HepG2 (cell line): Measurements from ENCODE around the gene SEC16A. TPM values are rescaled to one million over a fixed set of nuclear protein-coding genes. Genes with fewer than 3 reads are reported as not detected.

Experiments
- AGO1 ChIP-seq: fragments of 200-400 bp; formaldehyde crosslinking; IDR thresholded peaks from 2 replicates; pipeline ENCODE4 v1.6.1; 2017; ENCODE audit warnings: mild to moderate bottlenecking, low read depth, low read length, moderate library complexity; ENCODE audit not compliant: poor library complexity, severe bottlenecking
- DNMT1 ChIP-seq: sonication (generic); formaldehyde crosslinking; IDR thresholded peaks from 2 replicates; pipeline ENCODE4 v1.5.1; 2020; ENCODE audit warnings: mild to moderate bottlenecking, missing genetic modification reagents
- ERF ChIP-seq: IDR thresholded peaks from 2 replicates; pipeline ENCODE4 v1.6.1; 2018; ENCODE audit warnings: missing biosample characterization, missing genetic modification reagents
- GATAD1 ChIP-seq: IDR thresholded peaks from 2 replicates; pipeline ENCODE4 v1.6.1; 2016; ENCODE audit warnings: missing genetic modification reagents, missing compliant biosample characterization
- HOXA9 ChIP-seq: sonication (generic); formaldehyde crosslinking; IDR thresholded peaks from 2 replicates; pipeline ENCODE4 v1.8.1; 2022; ENCODE audit warnings: missing genetic modification reagents, mild to moderate bottlenecking, moderate library complexity, borderline replicate concordance
- NKX3-1 ChIP-seq: sonication (generic); formaldehyde crosslinking; IDR thresholded peaks from 2 replicates; pipeline ENCODE4 v1.5.0; 2020; ENCODE audit warnings: missing genetic modification reagents
- RBAK ChIP-seq: sonication (generic); formaldehyde crosslinking; IDR thresholded peaks from 2 replicates; pipeline ENCODE4 v1.5.1; 2020; ENCODE audit warnings: mild to moderate bottlenecking, missing genetic modification reagents
- RBM22 ChIP-seq: fragments of 200-400 bp; formaldehyde crosslinking; optimal IDR thresholded peaks from 2 replicates; pipeline ENCODE3; 2017; ENCODE audit warnings: mild to moderate bottlenecking, low read length, moderate library complexity
- SMAD1 ChIP-seq: sonication (generic); formaldehyde crosslinking; IDR thresholded peaks from 2 replicates; pipeline ENCODE4 v1.4.0; 2020; ENCODE audit warnings: missing genetic modification reagents, low read depth, mild to moderate bottlenecking, borderline replicate concordance
- SOX6 ChIP-seq, 2 experiments: fragments of 450-650 bp in 1 of 2; sonication (generic) in 1 of 2; formaldehyde crosslinking in 1 of 2; IDR thresholded peaks; 2 replicates each; pipeline versions ENCODE4 v1.4.0 to v1.6.1; 2017 to 2020; ENCODE audit warnings: antibody characterized with exemption in 1 of 2, mild to moderate bottlenecking in 1 of 2, missing genetic modification reagents in 1 of 2
- SP5 ChIP-seq: IDR thresholded peaks from 2 replicates; pipeline ENCODE4 v1.6.1; 2016; ENCODE audit warnings: low read depth, borderline replicate concordance
- TBL1XR1 ChIP-seq: fragments of 150-350 bp; IDR thresholded peaks from 2 replicates; pipeline ENCODE4 v1.6.1; 2014; ENCODE audit warnings: borderline replicate concordance, low read length; ENCODE audit not compliant: partially characterized antibody
- ZNF20 ChIP-seq: sonication (generic); formaldehyde crosslinking; IDR thresholded peaks from 2 replicates; pipeline ENCODE4 v1.4.0; 2020; ENCODE audit warnings: mild to moderate bottlenecking, moderate library complexity, missing genetic modification reagents
- ZNF432 ChIP-seq: sonication (generic); formaldehyde crosslinking; IDR thresholded peaks from 2 replicates; pipeline ENCODE4 v1.5.0; 2020; ENCODE audit warnings: missing genetic modification reagents, mild to moderate bottlenecking, borderline replicate concordance
- ZNF589 ChIP-seq: sonication (generic); formaldehyde crosslinking; conservative IDR thresholded peaks from 2 replicates; pipeline ENCODE4 v1.8.0; 2022; ENCODE audit warnings: mild to moderate bottlenecking, moderate library complexity, missing genetic modification reagents
- polyA plus RNA-seq, 8 experiments: library from polyadenylated mRNA; depleted of rRNA in 3 of 8; stranded (reverse) in 7 of 8; unstranded in 1 of 8; fragments of >200 nt; fragmentation: Illumina TruSeq in 4 of 8; extraction: Trizol in 4 of 8; gene quantifications; 2 replicates each; pipeline versions ENCODE4 v1.2.1 to v1.2.3, GENCODE V29; 2011 to 2016; ENCODE audit warnings: low read depth in 4 of 8, missing spikeins in 1 of 8, mixed read lengths in 1 of 8; ENCODE audit not compliant: insufficient read depth in 1 of 8
- total RNA-seq, 5 experiments: library from RNA; depleted of rRNA; stranded (reverse); fragments of >200 nt; fragmentation: Illumina TruSeq; extraction: Trizol; gene quantifications; 2 replicates each; pipeline ENCODE4 v1.2.3, GENCODE V29; 2016; ENCODE audit warnings: low read depth in 1 of 5
- TF ChIP-seq, protein P1 (sequence below): sonication (generic); formaldehyde crosslinking; IDR thresholded peaks from 2 replicates; pipeline ENCODE4 v1.4.0; 2020; ENCODE audit warnings: mild to moderate bottlenecking, missing genetic modification reagents
- TF ChIP-seq, protein P2 (sequence below): IDR thresholded peaks from 2 replicates; pipeline ENCODE4 v1.6.1; 2016; ENCODE audit warnings: missing genetic modification reagents, missing compliant biosample characterization
- TF ChIP-seq, protein P3 (sequence below): sonication (generic); formaldehyde crosslinking; IDR thresholded peaks from 2 replicates; pipeline ENCODE4 v1.5.0; 2020; ENCODE audit warnings: mild to moderate bottlenecking, missing genetic modification reagents, borderline replicate concordance

Gene SEC16A
- total and polyA plus RNA-seq, 2 of the 13 experiments (the other 11 are each of a cell fraction or from before 2014, with no cell fraction given), result 15.9 to 18.9 TPM

DNA sequence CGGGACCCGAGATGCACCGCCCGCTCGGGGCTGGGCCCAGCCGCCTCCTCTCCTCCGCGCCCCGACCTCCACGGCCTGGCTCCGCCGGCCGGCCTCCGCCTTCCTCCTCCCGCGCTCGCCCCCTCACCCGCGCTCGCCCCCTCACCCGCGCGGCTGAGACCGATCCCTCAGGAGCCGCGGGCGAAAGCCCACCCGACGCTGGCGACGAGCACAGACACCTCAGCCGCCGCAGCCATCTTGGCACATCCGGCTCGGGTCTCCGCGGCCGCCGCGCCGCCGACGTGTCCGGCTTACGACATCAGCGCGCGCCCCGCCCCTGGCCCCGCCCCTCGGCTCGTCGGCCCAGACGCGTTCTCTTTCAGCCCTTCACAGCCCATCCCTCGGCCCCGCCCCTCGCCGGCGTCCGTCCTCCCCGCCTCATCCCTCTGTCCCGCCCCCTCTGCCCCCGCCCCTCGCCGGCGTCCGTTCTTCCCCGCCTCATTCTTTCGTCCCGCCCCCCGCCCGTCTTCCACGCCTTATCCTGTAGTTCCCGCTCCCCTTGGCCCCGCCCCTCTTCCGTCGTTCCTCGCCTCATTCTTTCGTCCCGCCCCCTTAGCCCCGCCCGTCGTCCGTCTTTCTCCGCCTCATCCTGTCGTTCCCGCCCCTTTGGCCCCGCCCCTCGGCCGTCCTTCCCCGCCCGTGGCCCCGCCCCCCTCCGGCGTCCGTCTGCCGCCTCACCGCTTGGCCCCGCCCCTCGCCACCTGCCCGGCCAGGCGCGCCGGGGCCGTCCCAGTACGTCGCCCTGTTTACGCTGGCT is at the start of gene SEC16A (continued):
- TF ChIP-seq SMAD1 (CRISPR knock-in tag) (peak; percentile 42; the same call in 1 of the 2 replicates), HOXA9 (CRISPR knock-in tag) (peak; percentile 35; the same call in 1 of the 2 replicates), ZNF20 (CRISPR knock-in tag) (no peak), SP5 (peak; percentile 85), DNMT1 (CRISPR knock-in tag) (no peak), ZNF589 (CRISPR knock-in tag) (peak; percentile 77; the same call in 1 of the 2 replicates), ZNF432 (CRISPR knock-in tag) (no peak), GATAD1 (CRISPR knock-in tag) (peak; percentile 94), NKX3-1 (CRISPR knock-in tag) (no peak), AGO1 (peak; percentile 92), RBAK (no peak), ERF (CRISPR knock-in tag) (0 out of 2 replicates have a peak, but pooled peaks have one; percentile 19), TBL1XR1 (no peak), RBM22 (peak; percentile 24), SOX6 (IDR thresholded peaks at IDR 0.05) (no peak), SOX6 (CRISPR knock-in tag; IDR thresholded peaks at IDR 0.05) (no peak)
- TF ChIP-seq, protein P1, sequence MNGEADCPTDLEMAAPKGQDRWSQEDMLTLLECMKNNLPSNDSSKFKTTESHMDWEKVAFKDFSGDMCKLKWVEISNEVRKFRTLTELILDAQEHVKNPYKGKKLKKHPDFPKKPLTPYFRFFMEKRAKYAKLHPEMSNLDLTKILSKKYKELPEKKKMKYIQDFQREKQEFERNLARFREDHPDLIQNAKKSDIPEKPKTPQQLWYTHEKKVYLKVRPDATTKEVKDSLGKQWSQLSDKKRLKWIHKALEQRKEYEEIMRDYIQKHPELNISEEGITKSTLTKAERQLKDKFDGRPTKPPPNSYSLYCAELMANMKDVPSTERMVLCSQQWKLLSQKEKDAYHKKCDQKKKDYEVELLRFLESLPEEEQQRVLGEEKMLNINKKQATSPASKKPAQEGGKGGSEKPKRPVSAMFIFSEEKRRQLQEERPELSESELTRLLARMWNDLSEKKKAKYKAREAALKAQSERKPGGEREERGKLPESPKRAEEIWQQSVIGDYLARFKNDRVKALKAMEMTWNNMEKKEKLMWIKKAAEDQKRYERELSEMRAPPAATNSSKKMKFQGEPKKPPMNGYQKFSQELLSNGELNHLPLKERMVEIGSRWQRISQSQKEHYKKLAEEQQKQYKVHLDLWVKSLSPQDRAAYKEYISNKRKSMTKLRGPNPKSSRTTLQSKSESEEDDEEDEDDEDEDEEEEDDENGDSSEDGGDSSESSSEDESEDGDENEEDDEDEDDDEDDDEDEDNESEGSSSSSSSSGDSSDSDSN (CRISPR knock-in tag), result no peak; the same call in 1 of the 2 replicates
- TF ChIP-seq, protein P2, sequence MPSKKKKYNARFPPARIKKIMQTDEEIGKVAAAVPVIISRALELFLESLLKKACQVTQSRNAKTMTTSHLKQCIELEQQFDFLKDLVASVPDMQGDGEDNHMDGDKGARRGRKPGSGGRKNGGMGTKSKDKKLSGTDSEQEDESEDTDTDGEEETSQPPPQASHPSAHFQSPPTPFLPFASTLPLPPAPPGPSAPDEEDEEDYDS, result 0 out of 2 replicates have a peak, but pooled peaks have one; percentile 46
- TF ChIP-seq, protein P3, sequence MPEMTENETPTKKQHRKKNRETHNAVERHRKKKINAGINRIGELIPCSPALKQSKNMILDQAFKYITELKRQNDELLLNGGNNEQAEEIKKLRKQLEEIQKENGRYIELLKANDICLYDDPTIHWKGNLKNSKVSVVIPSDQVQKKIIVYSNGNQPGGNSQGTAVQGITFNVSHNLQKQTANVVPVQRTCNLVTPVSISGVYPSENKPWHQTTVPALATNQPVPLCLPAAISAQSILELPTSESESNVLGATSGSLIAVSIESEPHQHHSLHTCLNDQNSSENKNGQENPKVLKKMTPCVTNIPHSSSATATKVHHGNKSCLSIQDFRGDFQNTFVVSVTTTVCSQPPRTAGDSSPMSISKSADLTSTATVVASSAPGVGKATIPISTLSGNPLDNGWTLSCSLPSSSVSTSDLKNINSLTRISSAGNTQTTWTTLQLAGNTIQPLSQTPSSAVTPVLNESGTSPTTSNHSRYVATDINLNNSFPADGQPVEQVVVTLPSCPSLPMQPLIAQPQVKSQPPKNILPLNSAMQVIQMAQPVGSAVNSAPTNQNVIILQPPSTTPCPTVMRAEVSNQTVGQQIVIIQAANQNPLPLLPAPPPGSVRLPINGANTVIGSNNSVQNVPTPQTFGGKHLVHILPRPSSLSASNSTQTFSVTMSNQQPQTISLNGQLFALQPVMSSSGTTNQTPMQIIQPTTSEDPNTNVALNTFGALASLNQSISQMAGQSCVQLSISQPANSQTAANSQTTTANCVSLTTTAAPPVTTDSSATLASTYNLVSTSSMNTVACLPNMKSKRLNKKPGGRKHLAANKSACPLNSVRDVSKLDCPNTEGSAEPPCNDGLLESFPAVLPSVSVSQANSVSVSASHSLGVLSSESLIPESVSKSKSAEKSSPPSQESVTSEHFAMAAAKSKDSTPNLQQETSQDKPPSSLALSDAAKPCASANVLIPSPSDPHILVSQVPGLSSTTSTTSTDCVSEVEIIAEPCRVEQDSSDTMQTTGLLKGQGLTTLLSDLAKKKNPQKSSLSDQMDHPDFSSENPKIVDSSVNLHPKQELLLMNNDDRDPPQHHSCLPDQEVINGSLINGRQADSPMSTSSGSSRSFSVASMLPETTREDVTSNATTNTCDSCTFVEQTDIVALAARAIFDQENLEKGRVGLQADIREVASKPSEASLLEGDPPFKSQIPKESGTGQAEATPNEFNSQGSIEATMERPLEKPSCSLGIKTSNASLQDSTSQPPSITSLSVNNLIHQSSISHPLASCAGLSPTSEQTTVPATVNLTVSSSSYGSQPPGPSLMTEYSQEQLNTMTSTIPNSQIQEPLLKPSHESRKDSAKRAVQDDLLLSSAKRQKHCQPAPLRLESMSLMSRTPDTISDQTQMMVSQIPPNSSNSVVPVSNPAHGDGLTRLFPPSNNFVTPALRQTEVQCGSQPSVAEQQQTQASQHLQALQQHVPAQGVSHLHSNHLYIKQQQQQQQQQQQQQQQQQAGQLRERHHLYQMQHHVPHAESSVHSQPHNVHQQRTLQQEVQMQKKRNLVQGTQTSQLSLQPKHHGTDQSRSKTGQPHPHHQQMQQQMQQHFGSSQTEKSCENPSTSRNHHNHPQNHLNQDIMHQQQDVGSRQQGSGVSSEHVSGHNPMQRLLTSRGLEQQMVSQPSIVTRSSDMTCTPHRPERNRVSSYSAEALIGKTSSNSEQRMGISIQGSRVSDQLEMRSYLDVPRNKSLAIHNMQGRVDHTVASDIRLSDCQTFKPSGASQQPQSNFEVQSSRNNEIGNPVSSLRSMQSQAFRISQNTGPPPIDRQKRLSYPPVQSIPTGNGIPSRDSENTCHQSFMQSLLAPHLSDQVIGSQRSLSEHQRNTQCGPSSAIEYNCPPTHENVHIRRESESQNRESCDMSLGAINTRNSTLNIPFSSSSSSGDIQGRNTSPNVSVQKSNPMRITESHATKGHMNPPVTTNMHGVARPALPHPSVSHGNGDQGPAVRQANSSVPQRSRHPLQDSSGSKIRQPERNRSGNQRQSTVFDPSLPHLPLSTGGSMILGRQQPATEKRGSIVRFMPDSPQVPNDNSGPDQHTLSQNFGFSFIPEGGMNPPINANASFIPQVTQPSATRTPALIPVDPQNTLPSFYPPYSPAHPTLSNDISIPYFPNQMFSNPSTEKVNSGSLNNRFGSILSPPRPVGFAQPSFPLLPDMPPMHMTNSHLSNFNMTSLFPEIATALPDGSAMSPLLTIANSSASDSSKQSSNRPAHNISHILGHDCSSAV (CRISPR knock-in tag), result no peak
